NCI-H1694 treated with DMSO at 0.1 percent for 48 hours (cell line): Measurements from ENCODE around the gene ELN.

Experiments used
- DNase-seq: peaks from one replicate; lab custom pipeline; 2025; lab: John Stamatoyannopoulos, UW

Gene ELN

DNA sequence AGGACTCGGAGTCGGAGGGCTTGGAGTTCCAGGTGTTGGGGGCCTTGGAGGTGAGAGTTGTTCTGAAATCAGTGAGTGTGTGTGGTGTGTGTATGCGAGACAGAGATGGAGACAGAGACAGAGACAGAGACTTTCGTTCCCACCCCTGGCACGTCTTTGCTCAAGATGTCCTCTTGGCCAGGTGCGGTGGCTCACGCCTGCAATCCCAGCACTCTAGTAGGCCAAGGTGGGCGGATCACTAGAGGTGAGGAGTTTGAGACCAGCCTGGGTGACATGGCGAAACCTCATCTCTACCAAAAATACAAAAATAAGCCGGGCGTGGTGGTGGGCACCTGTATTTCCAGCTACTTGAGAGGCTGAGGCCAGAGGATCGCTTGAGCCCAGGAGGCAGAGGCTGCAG is 35.7 kb downstream of the ELN start:
- no peak for DNase-seq

DNA sequence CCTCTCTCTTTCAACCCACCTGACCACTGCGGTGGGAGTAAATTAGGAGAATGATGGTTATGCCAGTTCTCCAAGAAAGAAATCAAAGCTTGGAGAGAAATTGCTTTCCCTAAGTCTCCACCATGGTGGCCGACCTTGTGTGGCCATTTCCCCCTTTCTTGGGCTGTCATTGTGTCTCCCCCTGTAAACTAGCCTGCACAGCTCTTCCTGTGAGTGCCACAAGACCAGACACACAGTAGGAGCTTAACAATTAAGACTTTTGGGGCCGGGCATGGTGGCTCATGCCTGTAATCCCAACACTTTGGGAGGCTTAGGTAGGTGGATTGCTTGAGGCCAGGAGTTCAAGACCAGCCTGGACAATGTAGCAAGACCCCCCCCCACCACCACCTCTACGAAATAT is 36.7 kb downstream of the ELN start:
- no peak for DNase-seq

DNA sequence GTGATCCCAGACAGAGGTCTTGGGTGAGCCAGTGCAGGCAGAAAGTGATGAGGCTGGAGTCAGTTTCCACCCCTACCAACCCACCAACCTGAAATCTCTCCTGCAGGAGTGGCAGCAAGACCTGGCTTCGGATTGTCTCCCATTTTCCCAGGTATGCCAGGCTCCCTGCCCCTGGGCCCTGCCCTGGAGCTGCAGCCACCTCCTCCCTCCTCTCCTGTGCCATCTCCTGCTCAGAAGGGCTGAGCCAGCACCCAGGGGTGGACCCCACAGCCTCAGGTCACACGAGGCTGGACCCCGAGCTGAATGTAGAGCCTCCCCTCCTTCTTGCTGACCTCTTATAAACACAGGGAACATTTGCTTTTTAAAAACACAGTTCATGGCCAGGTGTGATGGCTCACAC is 38.7 kb downstream of the ELN start:
- no peak for DNase-seq

DNA sequence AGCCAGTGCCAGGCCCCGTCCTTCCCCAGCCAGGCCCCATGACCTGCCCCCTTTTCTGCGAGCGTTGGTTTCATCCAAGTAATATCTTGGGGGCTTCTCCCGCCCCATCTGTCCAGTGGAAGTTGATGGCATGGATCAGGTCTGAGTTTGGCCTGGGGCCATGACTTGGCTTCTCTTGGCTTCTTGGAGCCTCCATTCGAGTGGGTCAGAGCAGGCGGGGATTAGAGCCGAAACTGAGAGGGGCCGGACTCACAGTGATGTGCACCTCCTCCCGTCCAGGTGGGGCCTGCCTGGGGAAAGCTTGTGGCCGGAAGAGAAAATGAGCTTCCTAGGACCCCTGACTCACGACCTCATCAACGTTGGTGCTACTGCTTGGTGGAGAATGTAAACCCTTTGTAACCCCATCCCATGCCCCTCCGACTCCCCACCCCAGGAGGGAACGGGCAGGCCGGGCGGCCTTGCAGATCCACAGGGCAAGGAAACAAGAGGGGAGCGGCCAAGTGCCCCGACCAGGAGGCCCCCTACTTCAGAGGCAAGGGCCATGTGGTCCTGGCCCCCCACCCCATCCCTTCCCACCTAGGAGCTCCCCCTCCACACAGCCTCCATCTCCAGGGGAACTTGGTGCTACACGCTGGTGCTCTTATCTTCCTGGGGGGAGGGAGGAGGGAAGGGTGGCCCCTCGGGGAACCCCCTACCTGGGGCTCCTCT is 40.6 kb downstream of the ELN start:
- DNase-seq, result no peak

DNA sequence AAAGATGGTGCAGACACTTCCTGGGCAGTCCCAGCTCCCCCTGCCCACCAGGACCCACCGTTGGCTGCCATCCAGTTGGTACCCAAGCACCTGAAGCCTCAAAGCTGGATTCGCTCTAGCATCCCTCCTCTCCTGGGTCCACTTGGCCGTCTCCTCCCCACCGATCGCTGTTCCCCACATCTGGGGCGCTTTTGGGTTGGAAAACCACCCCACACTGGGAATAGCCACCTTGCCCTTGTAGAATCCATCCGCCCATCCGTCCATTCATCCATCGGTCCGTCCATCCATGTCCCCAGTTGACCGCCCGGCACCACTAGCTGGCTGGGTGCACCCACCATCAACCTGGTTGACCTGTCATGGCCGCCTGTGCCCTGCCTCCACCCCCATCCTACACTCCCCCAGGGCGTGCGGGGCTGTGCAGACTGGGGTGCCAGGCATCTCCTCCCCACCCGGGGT is 41.1 kb downstream of the ELN start:
- no peak for DNase-seq

DNA sequence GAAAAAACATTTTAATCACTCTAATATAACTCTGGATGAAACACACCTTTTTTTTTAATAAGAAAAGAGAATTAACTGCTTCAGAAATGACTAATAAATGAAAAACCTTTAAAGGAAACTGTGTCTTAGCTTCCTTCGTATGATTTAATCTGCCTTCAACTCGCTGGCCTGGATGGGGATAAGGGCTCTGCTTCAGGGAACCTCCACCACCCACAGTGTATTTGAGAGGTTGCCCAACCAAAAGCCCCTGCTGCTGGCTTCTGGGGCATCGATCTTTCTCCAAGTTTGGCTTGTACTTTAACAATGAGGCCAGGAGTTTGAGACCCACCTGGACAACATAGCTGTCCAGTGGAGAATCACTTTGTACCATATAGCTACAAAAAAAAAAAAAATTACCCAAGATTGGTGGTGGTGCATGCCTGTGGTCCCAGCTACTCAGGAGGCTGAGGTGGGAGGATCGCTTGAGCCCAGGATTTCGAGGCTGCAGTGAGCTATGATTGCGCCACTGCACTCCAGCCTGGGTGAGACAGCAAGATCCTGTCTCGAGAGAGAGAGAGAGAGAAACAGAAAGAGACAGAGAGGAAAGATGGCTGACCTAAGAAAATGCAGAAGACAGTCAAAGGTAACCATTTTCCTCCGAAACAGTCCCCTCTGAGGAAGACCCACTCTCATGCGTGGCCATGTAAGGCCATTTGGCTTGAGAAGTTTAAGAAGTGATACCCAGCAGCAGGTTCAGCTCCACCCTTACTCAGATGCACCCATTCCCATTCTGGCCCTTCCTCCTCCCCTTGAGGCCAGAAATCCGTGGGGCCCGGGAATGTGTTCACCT is 42.0 kb downstream of the ELN start:
- no peak for DNase-seq

DNA sequence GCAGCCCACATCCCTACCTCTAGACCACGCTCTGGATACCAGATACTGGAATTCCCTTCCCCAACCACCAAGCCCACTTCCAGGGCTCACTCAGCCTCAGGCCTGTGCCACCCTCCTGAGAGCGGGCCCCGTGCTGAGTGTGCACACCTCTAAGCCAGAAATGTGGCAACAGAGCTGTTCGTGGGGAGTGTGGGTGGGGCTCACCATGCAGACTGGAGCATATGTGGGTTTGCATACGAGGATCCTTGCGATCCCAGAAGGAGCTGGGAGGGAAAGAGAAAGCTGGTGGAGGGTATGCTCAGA is 42.6 kb downstream of the ELN start:
- DNase-seq, result no peak

DNA sequence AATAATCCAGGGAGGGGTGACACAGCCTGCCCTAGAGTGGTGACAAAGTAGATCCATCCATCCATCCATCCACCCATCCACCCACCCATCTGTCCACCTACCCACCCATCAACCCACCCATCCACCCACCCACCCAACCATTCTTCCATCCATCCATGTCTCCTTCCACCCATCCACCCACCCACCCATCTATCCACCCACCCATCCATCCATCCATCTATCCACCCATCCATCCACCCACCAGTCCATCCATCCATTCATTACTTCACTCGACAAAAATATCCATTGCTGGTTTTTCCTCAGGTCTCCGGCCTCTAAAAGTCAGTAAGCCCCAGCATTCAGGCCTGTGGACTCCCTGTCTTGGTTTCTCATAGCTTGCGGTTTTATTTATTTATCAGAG is 43.1 kb downstream of the ELN start:
- no peak for DNase-seq

DNA sequence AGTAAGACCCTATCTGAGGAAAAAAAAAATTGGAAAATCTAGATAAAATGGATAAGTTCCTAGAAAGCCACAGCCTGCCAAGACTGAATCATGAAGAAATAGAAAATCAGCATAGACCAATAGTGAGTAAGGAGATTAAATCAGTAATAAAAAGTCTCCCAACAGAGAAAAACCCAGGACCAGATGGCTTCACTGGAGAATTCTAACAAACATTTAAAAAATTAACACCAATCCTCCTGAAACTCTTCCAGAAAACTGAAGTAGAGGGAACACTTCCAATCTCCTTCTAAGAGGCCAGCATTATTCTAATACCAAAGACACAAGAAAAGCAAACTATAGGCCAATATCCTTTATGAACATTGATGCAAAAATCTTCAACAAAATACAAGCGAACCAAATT is 46.8 kb downstream of the ELN start:
- no peak for DNase-seq

DNA sequence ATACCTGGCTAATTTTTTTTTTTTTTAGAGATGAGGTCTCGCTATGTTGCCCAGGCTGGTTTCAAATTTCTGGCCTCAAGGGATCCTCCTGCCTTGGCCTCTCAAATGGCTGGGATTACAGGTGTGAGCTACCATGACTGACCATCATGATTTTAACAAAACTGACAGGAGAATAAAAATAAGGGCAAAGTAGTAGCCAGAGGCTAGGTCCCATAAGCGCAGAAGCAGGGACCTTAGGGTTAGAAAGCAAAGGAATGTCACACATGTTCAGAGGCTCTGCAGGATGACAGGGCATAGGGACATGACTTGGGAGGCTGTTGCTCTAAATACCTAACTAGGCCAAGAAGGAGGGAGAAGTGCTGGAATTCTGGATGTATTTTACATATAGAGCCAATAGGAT is 50.5 kb downstream of the ELN start:
- DNase-seq, result no peak

DNA sequence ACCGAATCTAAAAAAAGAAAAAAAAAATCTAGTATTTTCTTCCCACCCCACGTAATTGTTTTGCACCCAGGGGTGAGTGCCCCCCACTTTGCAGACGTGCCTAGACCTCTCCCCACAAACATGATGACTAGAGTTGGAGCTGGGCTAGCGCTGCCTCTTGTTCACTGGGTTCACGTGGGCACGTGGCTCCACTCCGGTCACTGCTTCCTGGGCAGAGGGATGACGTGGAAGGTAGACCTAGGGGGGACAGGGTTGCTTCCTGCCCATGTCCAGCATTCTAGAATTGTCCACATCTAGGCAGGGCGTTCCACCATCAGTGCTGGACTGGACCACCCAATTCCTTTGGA is 54.8 kb downstream of the ELN start:
- no peak for DNase-seq

DNA sequence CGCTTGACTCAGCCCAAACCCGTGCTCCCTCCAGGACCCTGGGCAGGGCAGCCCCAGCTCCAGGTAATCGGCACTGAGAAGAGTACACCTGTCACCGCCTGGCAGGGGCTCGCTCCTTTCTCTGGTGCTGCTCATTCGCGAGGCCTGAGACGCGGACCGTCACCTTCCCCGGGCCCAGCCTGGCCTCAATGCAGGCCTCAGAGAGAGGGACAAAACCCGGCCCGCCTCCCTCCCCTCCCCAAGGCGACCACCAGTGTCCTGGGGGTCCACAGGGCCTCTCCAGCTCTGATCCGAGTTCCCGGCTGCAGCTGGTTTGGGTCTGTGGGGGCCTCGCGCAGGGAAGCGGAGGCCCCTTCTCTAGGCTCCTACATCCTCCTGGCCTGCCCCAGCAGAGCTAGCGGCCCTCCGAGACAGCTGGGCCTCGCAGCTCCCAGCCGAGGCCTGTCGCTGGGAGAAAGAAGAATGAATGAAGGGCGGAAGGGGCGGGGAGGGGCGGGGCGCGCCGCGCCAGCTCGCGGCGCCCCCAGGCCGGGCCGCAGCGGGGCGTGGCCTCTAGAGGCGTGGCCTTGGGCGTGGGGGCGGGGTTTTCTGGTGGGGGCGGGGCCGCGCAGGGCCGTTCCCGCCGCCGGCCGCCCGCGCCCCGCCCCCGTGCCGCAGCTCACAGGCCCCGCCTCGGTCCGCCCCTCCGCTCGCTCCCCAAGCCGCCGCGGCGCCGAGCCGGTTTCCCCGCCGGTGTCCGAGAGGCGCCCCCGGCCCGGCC is 55.3 kb downstream of the ELN start, which contains the start of gene LIMK1:
Gene LIMK1, plus strand, starts transcription at position 688 of the 760 bp plus-strand sequence. CDS start 187 bp downstream, outside the sequence.
- peak; percentile 74 for DNase-seq

DNA sequence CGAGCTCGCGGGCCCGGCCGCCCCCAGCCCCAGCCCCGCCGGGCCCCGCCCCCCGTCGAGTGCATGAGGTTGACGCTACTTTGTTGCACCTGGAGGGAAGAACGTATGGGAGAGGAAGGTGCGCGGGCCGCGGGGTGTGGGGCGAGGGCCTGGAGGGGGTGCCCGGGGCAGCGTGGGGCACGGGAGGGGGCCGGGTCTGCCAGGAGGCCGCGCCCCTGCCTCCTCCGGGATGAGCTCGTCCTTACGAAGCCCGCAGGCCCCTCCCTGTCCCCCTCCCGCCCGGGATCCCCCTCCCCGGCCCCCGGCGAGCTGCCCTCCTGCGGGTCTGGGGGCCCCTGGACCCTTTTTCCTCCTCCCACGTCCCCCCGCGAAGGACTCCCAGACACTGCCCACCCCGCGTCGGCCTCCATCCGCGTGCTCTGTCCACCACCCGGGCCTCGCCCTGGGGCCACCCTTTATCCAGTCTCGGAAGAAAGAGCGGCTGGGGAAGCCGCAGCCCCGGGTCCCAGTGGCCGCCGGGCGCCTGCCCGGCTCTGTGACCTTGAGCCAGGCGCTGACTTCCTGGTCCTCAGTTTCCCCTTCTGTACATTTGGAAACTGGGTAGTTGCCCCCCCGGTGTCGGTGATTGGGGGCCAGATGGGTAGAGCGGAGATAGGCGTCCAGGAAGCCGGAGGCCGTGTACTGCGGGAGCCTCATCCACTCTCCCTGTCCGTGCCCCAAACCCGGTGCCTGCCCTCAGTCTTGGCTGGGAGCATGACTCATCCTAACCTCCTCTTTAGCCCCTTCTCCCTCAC is 56.2 kb downstream of the ELN start:
- peak; percentile 7 for DNase-seq

DNA sequence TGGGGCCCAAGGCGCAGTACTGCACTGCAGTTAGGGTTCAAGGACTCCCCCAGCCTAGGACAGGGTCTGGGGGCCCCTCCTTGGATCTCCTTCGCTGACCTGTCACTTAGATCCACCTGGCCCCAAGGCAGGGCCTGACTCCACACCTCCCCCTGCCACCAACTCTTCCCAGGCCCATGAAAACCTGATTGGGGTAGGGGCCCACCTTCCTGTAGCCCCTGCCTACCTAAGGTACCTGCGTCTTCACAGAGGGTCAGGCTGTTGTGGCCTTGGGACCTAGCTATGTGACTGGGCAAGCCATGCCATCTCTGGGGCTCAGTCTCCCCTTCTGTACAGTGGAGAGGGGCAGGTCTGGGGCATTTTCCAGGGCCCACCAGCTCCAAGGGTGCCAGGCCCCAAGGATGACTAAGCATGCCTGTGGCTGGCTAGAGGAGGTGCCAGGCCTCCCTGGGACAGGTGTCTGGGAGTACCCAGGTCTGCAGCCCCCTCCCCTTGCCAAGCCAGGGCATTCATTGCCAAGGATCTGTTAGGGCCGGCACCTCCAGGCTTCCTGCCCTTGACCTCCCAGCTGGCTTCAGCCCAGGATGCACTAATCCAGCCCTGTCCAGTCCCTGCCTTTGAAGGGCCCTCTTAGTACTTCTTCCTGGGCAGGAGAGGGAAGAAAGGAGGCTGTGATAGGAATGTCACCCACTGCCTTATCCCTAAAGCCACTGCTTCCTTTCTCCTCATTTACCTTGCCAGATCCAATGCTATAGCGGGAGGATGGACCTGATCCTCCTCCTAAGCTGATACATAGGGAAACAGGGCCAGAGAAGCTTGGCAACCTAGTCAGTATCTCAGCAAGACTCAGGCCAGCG is 57.0 kb downstream of the ELN start:
- no peak for DNase-seq

DNA sequence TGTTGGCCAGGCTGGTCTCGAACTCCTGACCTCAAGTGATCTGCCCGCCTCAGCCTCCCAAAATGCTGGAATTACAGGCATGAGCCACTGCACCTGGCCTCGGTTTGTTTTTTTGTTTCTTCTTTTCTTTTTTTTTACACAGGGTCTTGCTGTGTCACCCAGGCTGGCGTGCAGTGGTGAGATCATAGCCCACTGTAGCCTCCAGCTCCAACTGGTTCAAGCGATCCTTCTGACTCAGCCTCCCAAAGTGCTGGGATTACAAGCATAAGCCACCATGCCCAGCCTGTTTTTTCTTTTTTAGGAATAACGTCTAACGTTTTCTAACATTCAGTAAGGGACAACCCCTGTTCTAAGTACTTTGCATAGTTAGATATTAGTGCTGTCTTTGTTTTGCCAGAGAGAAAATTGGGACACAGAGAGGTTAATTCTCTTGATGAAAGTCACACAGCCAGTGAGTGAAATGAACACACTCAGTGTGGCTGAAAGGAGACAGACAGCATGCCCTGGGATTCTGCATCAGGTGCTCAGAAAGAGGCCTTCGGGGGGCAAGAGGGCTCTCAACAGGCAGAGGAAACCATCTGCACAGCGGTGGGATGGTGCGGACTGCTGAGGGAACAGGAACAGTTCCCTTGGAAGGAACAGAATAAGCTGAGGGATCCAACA is 59.9 kb downstream of the ELN start:
- no peak for DNase-seq

DNA sequence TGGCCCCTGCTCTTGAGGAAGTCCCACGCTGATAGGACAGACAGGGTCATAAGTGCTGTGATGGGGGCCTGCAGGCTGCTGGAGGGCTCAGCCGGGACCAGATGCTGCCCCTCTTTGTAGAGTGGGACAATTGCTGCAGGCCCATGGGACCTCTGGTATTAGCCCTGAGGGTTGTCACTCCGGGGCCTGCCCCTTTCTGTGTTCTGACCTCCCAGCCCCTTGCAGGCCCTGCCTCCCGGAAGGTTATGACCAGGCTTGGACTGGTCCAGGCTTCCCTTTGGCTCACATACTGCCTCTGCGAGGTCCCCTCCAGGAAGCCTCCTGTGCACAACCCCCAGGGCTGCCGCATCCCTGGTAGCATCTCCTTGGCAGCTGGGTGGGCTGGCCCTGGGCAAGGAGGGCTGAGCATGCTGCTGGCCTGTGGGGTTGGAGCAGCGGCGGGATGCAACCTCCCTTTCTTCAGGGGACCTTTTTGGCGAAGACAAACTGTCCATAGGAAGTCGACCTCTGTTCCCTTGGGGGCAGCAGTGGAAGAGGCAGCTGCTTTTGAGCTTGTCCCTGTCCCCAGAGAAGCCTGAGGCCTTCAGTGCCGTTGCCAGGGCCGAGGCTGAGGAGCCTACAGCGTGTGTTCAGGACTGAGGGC is 64.5 kb downstream of the ELN start:
- DNase-seq, result no peak

DNA sequence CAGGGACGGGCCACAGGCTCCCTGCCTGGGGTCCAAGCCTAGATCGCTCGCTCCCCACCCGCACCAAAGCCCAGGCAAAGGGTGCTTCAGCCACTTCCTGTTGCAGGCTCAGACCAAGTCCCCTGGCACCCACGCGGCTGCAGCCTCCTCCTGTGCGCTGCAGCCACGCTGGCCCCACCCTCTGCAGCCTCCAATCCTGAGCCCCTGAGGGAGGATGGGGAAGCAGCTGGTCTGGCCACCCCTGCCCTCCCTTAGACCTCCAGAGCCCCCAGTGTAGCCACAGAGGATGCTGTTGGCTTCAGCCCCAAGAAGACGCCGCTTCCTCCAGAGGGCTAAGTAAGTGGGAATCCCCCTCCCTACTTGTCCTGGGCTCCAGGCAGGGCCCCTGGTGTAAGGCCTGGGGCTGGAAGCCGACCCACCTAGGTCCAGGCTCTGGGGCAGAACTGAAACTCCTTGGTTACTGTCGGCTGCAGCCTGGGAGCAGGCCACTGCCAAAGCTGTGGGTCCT is 65.0 kb downstream of the ELN start:
- DNase-seq, result no peak

DNA sequence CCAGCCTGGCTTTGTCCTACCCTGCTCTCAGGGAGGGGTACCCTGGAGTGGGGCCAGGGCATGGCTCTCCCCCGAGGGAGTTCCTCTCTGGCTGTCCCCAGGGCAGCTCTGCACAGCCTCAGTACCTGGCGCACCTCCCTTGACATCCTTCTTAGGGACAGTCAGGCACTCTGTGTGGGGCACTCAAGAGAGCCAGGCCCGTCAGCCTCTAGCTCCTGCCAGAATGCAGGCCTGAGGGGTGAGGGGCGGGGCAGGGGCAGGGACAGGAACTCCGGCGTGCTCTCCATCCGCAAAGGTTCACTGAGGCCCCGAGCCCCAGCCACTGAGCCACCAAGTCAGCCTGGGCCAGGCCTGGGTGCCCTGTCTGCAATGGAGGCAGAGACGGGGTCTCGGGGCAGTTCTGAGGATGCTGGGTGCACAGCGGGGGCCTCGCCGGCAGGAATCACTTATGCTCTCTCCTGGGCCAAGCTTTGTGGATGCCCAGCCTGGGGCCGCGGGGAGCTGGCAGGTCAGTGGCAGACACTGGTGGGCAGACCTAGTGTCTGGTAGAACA is 65.8 kb downstream of the ELN start:
- no peak for DNase-seq

DNA sequence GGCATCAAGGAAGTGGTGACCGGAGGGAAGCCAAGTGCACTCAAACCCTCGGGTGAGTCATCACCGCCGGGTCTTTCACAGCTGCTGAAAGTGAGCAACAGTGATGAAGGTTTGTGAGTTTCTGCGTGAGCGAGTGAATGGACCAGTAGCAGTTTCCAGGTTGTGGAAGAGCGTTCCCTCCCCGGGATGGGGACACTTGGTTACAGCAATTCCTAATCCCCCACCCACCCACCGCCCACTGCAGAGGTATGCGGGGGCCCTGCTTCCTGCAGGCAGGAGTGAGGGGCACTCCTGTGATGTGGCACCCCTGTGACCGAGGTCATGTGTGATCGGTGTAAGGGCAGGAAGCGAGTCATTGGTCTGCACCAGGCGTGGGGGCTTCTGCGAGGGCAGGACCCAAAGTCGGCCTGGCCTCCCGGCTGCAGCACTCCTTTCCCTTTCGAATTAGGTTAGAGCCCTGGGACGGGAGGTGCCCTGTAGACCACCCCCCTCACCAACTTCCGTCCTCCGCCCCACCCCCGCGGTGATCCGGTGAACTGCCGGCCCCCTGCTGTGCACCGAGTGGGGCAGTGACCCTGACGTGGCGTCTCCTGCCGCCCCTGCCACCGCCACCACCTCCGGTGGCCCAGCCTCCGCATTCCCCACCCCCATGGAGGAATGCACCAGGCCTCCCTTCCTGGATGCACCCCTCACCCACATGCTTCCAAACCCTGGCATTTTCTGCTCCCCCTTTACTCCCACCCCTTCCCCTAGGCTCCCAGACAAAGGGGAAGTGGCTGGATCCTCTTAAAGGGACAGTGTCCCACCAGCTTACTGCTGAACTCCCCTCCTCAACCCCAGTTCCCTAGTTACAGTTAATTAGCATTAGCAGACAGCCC is 66.5 kb downstream of the ELN start:
- DNase-seq, result no peak
